Upper lobe of left lung (tissue), 6 donors: ENCODE results near the gene ACP7. TPM values are rescaled to one million over a fixed set of nuclear protein-coding genes. Genes with fewer than 3 reads are reported as not detected.

Source experiments
- ATAC-seq, 2 donors: fragments of 200-7000 bp; cut with Tn5 transposase; one replicate each; pipeline ENCODE4 v1.9.1; 2022; ENCODE audit warnings: mild to moderate bottlenecking in 2 of 2, moderate library complexity in 2 of 2; ENCODE audit not compliant: low FRiP score in 2 of 2
- DNase-seq, 2 donors: peaks; one replicate each; pipeline ENCODE4 v3.0.0-alpha.2; 2019 to 2020
- H3K27ac ChIP-seq, 4 donors: fragments of 200-600 bp; sonication (generic); one replicate each; pipeline ENCODE4 v1.5.1; 2016 to 2019
- H3K27me3 ChIP-seq, 4 donors: fragments of 200-600 bp; sonication (generic); one replicate each; pipeline ENCODE4 v1.5.1; 2017 to 2019
- H3K36me3 ChIP-seq, 4 donors: fragments of 200-600 bp; sonication (generic); one replicate each; pipeline ENCODE4 v1.5.1; 2016 to 2019
- H3K4me1 ChIP-seq, 4 donors: fragments of 200-600 bp; sonication (generic); one replicate each; pipeline ENCODE4 v1.5.1; 2018 to 2019
- H3K4me3 ChIP-seq, 4 donors: fragments of 200-600 bp; sonication (generic); one replicate each; pipeline ENCODE4 v1.5.1; 2017 to 2019; ENCODE audit warnings: mild to moderate bottlenecking in 2 of 4, moderate library complexity in 1 of 4
- H3K9me3 ChIP-seq, 4 donors: fragments of 200-600 bp; sonication (generic); one replicate each; pipeline ENCODE4 v1.5.1; 2018 to 2019
- EP300 ChIP-seq, 4 donors: sonication (generic); formaldehyde crosslinking; IDR thresholded peaks; one replicate each; pipeline ENCODE4 v1.5.1; 2017; ENCODE audit warnings: antibody characterized with exemption in 4 of 4, control low read depth in 2 of 4
- POLR2A ChIP-seq, 4 donors: fragments of 450-650 bp; IDR thresholded peaks; one replicate each; pipeline ENCODE4 v1.5.1; 2016 to 2017; ENCODE audit warnings: antibody characterized with exemption in 4 of 4, mild to moderate bottlenecking in 2 of 4
- POLR2AphosphoS5 ChIP-seq, 2 donors: sonication (generic); formaldehyde crosslinking; IDR thresholded peaks; one replicate each; pipeline ENCODE4 v1.5.1; 2017; ENCODE audit warnings: antibody characterized with exemption in 2 of 2
- whole genome bisulfite sequencing, 2 donors: methylation state at CpG; one replicate each; pipeline ENCODE4 v1.1.5; 2017 to 2018; 5-methylcytosine and 5-hydroxymethylcytosine counted together
- total RNA-seq, 6 donors: library from RNA; depleted of rRNA in 4 of 6; stranded (reverse); fragments of >200 nt in 4 of 6; gene quantifications; one replicate each; pipeline versions ENCODE4 v1.1.0 to v1.2.1, GENCODE V29; 2016 to 2021
- TF ChIP-seq, protein P1 (sequence below), 6 experiments: fragments of 450-650 bp in 4 of 6; fragments of 200-600 bp in 2 of 6; sonication (generic) in 2 of 6; IDR thresholded peaks; one replicate each; pipeline ENCODE4 v1.5.1; 2016 to 2019; ENCODE audit warnings: antibody characterized with exemption in 6 of 6
- donor health status: DM: no; HTN: no; CAD: no; lungs with moderate emphysema.
- donor health status: DM: no; HTN: yes; CAD: no; lungs with severe emphysema.

The ACP7 gene
- total RNA-seq, 6 donors from 2014 or later: not detected

DNA sequence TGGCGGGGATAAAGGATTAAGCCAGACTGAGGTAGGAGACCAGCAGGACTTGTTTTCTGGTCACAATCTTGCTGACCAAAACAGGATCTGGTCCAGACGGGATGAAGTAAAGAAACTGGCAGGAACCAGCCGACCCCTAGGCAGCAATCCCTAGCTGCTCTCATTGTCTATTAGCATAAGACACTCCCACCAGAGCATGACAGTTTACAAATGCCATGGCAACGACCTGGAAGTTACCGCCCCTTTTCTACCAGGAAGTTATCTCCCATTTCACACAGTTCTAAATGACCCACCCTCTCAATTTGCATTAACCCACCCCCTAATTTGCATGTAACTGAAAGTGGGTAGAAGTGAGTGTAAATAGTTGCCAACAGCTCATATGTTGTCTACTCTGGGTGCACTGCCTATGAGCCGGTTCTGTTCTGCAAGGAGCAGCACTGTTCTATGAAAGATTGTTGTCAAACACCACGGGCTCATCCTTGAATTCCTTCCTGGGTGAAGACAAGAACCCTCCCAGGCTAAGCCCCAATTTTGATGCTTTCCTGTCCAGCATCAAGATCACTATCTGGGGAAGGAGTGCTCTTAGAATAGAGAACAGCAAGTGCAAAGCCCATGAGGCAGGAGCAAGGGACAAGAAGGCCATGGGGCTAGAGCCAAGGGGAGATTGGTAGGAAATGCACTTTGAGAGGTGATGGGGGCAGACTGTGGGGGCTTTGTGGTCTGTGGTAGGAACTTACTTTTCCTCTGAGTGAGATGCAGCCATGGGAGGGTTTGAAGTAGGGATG is 37.9 kb upstream of the ACP7 start:
- DNase-seq: no peak
- Histone ChIP-seq H3K4me1 (no peaks in the 10 kb centered on the region), H3K36me3 (no peaks in the 10 kb centered on the region), H3K9me3 (no peaks in the 10 kb centered on the region), H3K27me3 (no peaks in the 10 kb centered on the region), H3K27ac (no peak overlapping the region), H3K4me3 (no peak overlapping the region)
- TF ChIP-seq POLR2AphosphoS5 (IDR thresholded peaks at IDR 0.05): no peak
- TF ChIP-seq, protein P1, sequence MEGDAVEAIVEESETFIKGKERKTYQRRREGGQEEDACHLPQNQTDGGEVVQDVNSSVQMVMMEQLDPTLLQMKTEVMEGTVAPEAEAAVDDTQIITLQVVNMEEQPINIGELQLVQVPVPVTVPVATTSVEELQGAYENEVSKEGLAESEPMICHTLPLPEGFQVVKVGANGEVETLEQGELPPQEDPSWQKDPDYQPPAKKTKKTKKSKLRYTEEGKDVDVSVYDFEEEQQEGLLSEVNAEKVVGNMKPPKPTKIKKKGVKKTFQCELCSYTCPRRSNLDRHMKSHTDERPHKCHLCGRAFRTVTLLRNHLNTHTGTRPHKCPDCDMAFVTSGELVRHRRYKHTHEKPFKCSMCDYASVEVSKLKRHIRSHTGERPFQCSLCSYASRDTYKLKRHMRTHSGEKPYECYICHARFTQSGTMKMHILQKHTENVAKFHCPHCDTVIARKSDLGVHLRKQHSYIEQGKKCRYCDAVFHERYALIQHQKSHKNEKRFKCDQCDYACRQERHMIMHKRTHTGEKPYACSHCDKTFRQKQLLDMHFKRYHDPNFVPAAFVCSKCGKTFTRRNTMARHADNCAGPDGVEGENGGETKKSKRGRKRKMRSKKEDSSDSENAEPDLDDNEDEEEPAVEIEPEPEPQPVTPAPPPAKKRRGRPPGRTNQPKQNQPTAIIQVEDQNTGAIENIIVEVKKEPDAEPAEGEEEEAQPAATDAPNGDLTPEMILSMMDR (IDR thresholded peaks at IDR 0.05): no peak
- no peak for TF ChIP-seq POLR2A (IDR thresholded peaks at IDR 0.05)
- no peak for TF ChIP-seq EP300 (IDR thresholded peaks at IDR 0.05)
- ATAC-seq: no peak
- WGBS, 2 donors: 59 to 74% methylated on average over 7 of the region's 7 CpGs

DNA sequence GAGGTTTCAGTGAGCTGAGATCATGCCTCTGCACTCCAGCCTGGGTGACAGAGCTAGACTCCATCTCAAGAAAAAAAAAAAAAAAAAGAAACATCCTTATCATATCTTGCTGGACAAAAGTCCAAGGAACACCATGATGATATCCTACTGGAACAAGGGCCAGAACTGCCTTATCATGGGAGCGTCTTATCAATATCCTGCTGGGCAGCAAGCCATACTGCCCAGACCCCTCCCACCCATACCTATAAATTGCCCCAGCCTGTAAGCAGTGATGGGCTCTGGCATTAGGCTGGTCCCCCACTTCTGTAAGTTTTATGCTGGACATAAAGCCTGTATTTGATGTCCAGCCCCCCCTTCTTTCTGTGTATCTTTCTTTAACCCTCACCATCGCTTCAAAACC is 37.1 kb upstream of the ACP7 start:
- ATAC-seq (no peak), DNase-seq (no peak)
- Histone ChIP-seq H3K27me3 (no peaks in the 10 kb centered on the region), H3K36me3 (no peaks in the 10 kb centered on the region), H3K4me1 (no peaks in the 10 kb centered on the region), H3K27ac (no peak overlapping the region), H3K4me3 (no peak overlapping the region), H3K9me3 (no peaks in the 10 kb centered on the region)
- TF ChIP-seq, protein P1 (IDR thresholded peaks at IDR 0.05): no peak
- TF ChIP-seq EP300 (IDR thresholded peaks at IDR 0.05) (no peak), POLR2A (IDR thresholded peaks at IDR 0.05) (no peak), POLR2AphosphoS5 (IDR thresholded peaks at IDR 0.05) (no peak)
- 78% methylated on average over 2 of the region's 2 CpGs for WGBS, 2 donors

DNA sequence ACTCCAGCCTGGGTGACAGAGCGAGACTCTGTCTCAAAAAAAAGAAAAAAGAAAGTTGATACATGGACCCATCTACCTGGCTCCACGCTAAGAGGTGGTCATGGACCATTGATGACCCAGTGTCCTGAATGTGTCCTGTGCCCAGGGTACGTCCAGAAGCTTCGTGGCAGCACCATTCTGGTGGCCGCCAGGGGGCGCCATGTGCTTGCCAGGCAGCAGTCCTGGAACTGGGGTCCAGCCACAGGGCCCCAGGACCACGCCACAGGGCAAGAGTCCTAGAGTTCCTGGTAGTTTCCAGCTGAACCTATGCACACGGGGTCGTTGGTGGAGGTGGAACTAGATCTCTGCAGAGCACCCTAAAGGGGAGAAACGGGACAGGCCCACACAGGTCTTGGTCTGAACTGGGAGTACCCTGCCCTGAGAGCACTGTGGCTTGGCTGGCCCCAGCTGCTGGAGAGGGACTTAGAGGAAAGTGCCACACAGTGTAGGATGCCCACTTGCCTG is 31.9 kb upstream of the ACP7 start:
- DNase-seq: peak; percentile 59 to 91
- TF ChIP-seq POLR2AphosphoS5 (IDR thresholded peaks at IDR 0.05) (no peak), EP300 (IDR thresholded peaks at IDR 0.05) (no peak), POLR2A (IDR thresholded peaks at IDR 0.05) (no peak)
- TF ChIP-seq, protein P1 (IDR thresholded peaks at IDR 0.05): peak; percentile 67 to 80 (median 74)
- H3K4me1 ChIP-seq: no peaks in the 10 kb centered on the region
- no peaks in the 10 kb centered on the region for H3K36me3 ChIP-seq
- peak; percentile 30 to 63 for ATAC-seq
- no peaks in the 10 kb centered on the region for H3K9me3 ChIP-seq
- 12 to 24% methylated on average over 6 to 10 of the region's 10 CpGs for WGBS, 2 donors
- no peaks in the 10 kb centered on the region for H3K27me3 ChIP-seq
- no peak overlapping the region for H3K4me3 ChIP-seq
- H3K27ac ChIP-seq: no peak overlapping the region

DNA sequence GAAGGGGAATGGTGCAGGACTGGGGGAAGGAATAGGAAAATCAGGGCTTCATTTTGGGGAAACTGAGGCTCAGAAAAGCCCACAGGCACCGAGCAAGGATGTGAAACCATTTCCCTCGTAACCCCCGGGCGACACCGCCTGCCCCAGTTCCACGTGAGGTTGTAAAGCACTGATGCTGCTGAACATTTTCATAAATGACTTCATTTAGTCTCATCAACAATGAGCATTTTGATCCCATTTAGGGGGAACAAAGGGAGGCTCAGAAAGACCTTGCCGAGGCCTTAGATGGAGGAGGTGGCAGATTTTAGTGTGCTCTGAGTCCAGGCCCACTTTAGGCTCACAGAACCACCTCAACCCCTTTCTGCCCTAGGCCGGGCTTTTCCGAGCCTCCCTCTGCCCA is 31.3 kb upstream of the ACP7 start:
- H3K4me3 ChIP-seq: no peak overlapping the region
- ATAC-seq (no peak), DNase-seq (no peak)
- no peak for TF ChIP-seq EP300 (IDR thresholded peaks at IDR 0.05)
- TF ChIP-seq, protein P1 (IDR thresholded peaks at IDR 0.05): no peak
- 83 to 85% methylated on average over 9 of the region's 9 CpGs for WGBS, 2 donors
- H3K27ac ChIP-seq: no peak overlapping the region
- H3K4me1 ChIP-seq: no peaks in the 10 kb centered on the region
- no peaks in the 10 kb centered on the region for H3K9me3 ChIP-seq
- H3K27me3 ChIP-seq: no peaks in the 10 kb centered on the region
- no peaks in the 10 kb centered on the region for H3K36me3 ChIP-seq
